GM21717 (cell line): ENCODE data around the gene RPL7A.
"Not testable (repeated sequence)": the region's sequence is repeated elsewhere in the genome, so short reads cannot be mapped to it uniquely, and the experiment has no call there.

ENCODE experiments used
- ATAC-seq: cut with Tn5 transposase; IDR thresholded peaks from one replicate; pipeline ENCODE4 v1.9.1; 2021; ENCODE audit warnings: mild to moderate bottlenecking, moderate library complexity; ENCODE audit not compliant: unreplicated experiment

The RPL7A gene

GRCh38 chr9:133347985-133348717, at the start of gene RPL7A, which contains the start of gene MED22:
Gene RPL7A, plus strand, starts transcription at chr9:133348218. Its CDS starts 26 bp downstream, at chr9:133348244.
Gene MED22, minus strand, starts transcription at chr9:133348131. Its CDS starts 1,469 bp downstream, at chr9:133346662.
- peak; percentile 64 for ATAC-seq

GRCh38 chr9:133299996-133300395, 48.0 kb upstream of the RPL7A start:
- ATAC-seq = not testable (repeated sequence)

GRCh38 chr9:133301253-133302230, 46.5 kb upstream of the RPL7A start:
- no peak for ATAC-seq

GRCh38 chr9:133303266-133304157, 44.5 kb upstream of the RPL7A start:
- ATAC-seq = no peak

GRCh38 chr9:133304158-133304470, 43.9 kb upstream of the RPL7A start:
- no peak for ATAC-seq

- ATAC-seq = no peak
Observed at GRCh38 chr9:133304477-133305377, 43.3 kb upstream of the RPL7A start.

GRCh38 chr9:133305731-133306130, 42.3 kb upstream of the RPL7A start:
- no peak for ATAC-seq

- ATAC-seq = no peak
Observed at GRCh38 chr9:133306242-133307204, 41.5 kb upstream of the RPL7A start.

GRCh38 chr9:133307301-133307700, 40.7 kb upstream of the RPL7A start:
- no peak for ATAC-seq

GRCh38 chr9:133309608-133310007, 38.4 kb upstream of the RPL7A start:
- ATAC-seq = no peak

- ATAC-seq = no peak
Observed at GRCh38 chr9:133315997-133316396, 32.0 kb upstream of the RPL7A start.

GRCh38 chr9:133317551-133317950, 30.5 kb upstream of the RPL7A start:
- not testable (repeated sequence) for ATAC-seq

- no peak for ATAC-seq
Observed at GRCh38 chr9:133320421-133320881, 27.6 kb upstream of the RPL7A start.

GRCh38 chr9:133321411-133321935, 26.5 kb upstream of the RPL7A start:
- no peak for ATAC-seq

- no peak for ATAC-seq
Observed at GRCh38 chr9:133322701-133323100, 25.3 kb upstream of the RPL7A start.

- no peak for ATAC-seq
Observed at GRCh38 chr9:133323211-133323610, 24.8 kb upstream of the RPL7A start.

GRCh38 chr9:133323991-133324703, 23.9 kb upstream of the RPL7A start:
- ATAC-seq = no peak

GRCh38 chr9:133327021-133327420, 21.0 kb upstream of the RPL7A start:
- not testable (repeated sequence) for ATAC-seq
